NCI-H748 (cell line): ENCODE data around the gene CNFN.

Experiments
- DNase-seq: peaks from one replicate; lab custom pipeline; 2025; ENCODE audit not compliant: unreplicated experiment; lab: John Stamatoyannopoulos, UW

CNFN gene

GRCh38 chr19:42376177-42376555, 13.9 kb downstream of the CNFN start:
- no peak for DNase-seq

- DNase-seq, result no peak
These were observed 14.5 kb downstream of the CNFN start for GRCh38 chr19:42375415-42376176.

GRCh38 chr19:42374826-42375376, 15.2 kb downstream of the CNFN start:
- no peak for DNase-seq

GRCh38 chr19:42370626-42371175, 19.4 kb downstream of the CNFN start:
- no peak for DNase-seq

GRCh38 chr19:42370068-42370520, 20.0 kb downstream of the CNFN start:
- peak; percentile 69 for DNase-seq

- DNase-seq, result no peak
These were observed 20.5 kb downstream of the CNFN start for GRCh38 chr19:42369433-42370067.

GRCh38 chr19:42368765-42369164, 21.3 kb downstream of the CNFN start:
- no peak for DNase-seq

- DNase-seq, result no peak
These were observed 21.7 kb downstream of the CNFN start for GRCh38 chr19:42368360-42368759.

GRCh38 chr19:42367929-42368328, 22.2 kb downstream of the CNFN start:
- no peak for DNase-seq

GRCh38 chr19:42366673-42367072, 23.4 kb downstream of the CNFN start:
- DNase-seq, result no peak

- no peak for DNase-seq
These were observed 26.3 kb downstream of the CNFN start for GRCh38 chr19:42363614-42364346.

GRCh38 chr19:42362891-42363440, 27.1 kb downstream of the CNFN start:
- no peak for DNase-seq

- no peak for DNase-seq
These were observed 27.8 kb downstream of the CNFN start for GRCh38 chr19:42362342-42362741.

- no peak for DNase-seq
These were observed 28.6 kb downstream of the CNFN start for GRCh38 chr19:42361545-42361910.

GRCh38 chr19:42360787-42361544, 29.1 kb downstream of the CNFN start:
- DNase-seq, result peak; percentile 21

- DNase-seq, result no peak
These were observed 32.8 kb downstream of the CNFN start for GRCh38 chr19:42357290-42357689.

- DNase-seq, result no peak
These were observed 33.4 kb downstream of the CNFN start for GRCh38 chr19:42356686-42357085.

GRCh38 chr19:42355896-42356295, 34.2 kb downstream of the CNFN start:
- no peak for DNase-seq

GRCh38 chr19:42353341-42354015, 36.6 kb downstream of the CNFN start:
- DNase-seq, result no peak
